VCaP (cell line): Measurements from ENCODE around the gene JAKMIP1.

ENCODE experiments used
- H3K27ac ChIP-seq: fragments of 450-650 bp; 2 replicates; pipeline ENCODE4 v1.5.1; 2017
- CTCF ChIP-seq: fragments of 450-650 bp; conservative IDR thresholded peaks from 2 replicates; pipeline ENCODE4 v1.5.1; 2017; ENCODE audit warnings: mild to moderate bottlenecking, moderate library complexity

JAKMIP1 gene

GRCh38 chr4:5976921-5977320 is 223.4 kb downstream of the JAKMIP1 start:
- no peak overlapping the region for H3K27ac ChIP-seq
- TF ChIP-seq CTCF = no peak

- TF ChIP-seq CTCF = no peak
- no peak overlapping the region for H3K27ac ChIP-seq
These were observed 223.9 kb downstream of the JAKMIP1 start for GRCh38 chr4:5976431-5976830.
